Mucosa of stomach (tissue), 1 donor: ENCODE measurements around the gene UNC80.

Experiments
- H3K27me3 ChIP-seq: one replicate; pipeline ENCODE4 v1.7.0; 2013; ENCODE audit warnings: mild to moderate bottlenecking, low read length; ENCODE audit not compliant: control insufficient read depth, insufficient read depth
- H3K36me3 ChIP-seq: one replicate; pipeline ENCODE4 v1.7.0; 2013; ENCODE audit warnings: low read length; ENCODE audit not compliant: control insufficient read depth, insufficient read depth
- H3K4me1 ChIP-seq: one replicate; pipeline ENCODE4 v1.7.0; 2013; ENCODE audit warnings: mild to moderate bottlenecking, low read length; ENCODE audit not compliant: control insufficient read depth, insufficient read depth
- H3K4me3 ChIP-seq: one replicate; pipeline ENCODE4 v1.7.0; 2013; ENCODE audit warnings: low read length
- H3K9ac ChIP-seq: one replicate; pipeline ENCODE4 v1.7.0; 2013; ENCODE audit warnings: mild to moderate bottlenecking, low read length, moderate library complexity
- H3K9me3 ChIP-seq: one replicate; pipeline ENCODE4 v1.7.0; 2013; ENCODE audit warnings: mild to moderate bottlenecking, low read length, moderate library complexity; ENCODE audit not compliant: control insufficient read depth
- donor health status: Pancreatic carcinoma.

UNC80 gene

DNA sequence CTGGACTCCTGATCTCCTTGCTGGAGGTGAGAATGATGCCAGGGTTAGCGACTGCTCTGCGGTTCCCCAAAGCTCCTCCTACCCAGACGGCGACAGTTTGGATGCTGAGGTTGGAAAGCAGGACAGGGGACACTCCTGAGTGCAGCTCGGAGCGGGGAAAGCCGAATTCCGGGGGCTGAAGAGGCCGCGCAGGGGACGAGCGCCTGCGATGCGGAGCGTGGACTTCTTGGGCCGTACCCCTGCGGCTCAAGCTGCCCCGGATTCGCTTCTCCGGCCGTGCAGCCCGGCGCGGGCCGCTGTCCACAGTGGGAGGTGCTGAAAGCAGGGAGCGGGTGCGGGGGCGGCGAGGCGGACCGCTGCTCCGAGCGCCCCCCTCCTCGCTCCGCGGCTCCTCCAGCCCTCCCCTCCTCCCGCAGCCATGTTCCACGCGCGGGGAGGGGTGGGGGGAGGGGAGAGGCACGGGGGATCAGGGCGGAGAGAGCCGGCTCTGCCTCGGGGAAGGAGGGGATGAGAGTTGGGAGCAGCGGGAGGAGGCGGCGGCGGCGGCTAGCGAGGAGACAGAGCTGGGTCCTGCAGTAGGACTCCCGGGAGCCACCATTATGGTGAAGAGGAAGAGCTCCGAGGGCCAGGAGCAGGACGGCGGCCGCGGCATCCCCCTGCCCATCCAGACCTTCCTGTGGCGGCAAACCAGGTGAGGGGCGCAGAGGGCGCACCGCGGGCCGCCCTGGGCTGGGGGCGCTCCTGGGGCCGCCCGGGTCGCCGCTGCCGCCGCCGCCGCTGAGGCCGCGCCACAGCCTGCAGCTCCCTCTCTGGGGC is at the start of gene UNC80:
UNC80 (plus strand) TSS at position 359 of the 816 bp plus-strand sequence; CDS start at position 600, 241 bp downstream.
- Histone ChIP-seq H3K4me3 (no peak within 1 kb of the TSS), H3K27me3 (peaks cover 4% of the 10 kb centered on the region), H3K9ac (no peak within 1 kb of the TSS), H3K4me1 (no peaks in the 10 kb centered on the region), H3K9me3 (no peaks in the 10 kb centered on the region), H3K36me3 (no peaks in the 10 kb centered on the region)

DNA sequence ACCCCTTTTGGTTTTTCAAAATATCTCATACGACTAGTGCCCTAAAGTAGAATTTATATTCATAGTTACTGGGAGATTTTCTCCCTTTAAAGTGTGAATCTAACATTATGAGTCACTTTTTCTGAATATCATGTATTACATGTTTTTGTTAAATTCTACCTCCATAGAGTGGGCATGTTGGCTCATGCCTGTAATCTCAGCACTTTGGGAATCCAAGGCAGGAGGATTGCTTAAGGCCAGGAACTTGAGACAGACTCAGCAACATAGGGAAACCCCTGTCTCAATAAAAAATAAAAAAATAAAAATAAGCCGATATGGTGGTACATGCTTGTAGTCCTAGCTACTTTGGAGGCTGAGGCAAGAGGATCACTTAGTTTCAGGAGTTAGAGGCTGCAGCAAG is 45.3 kb upstream of the UNC80 start:
- no peaks in the 10 kb centered on the region for H3K36me3 ChIP-seq

DNA sequence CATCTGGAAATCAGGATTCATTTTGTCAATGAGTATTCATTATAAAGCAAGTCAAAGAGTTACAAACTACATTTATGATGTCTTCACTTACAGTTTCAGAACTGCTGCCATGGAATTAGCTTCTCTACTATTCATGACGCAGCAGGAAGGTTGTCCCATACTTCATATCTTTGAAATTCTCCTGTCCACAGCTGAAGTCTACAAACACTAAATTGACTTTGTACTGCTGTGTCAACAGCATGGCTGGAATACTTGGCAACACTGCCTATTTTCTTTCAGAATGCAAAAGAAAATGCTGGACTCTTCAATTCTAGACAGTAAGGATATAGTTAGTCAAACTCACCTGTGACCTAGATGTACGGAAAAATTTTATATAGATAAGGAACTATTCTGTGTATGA is 44.6 kb upstream of the UNC80 start:
- no peaks in the 10 kb centered on the region for H3K27me3 ChIP-seq
- no peaks in the 10 kb centered on the region for H3K9me3 ChIP-seq
- H3K4me1 ChIP-seq = no peaks in the 10 kb centered on the region
- no peaks in the 10 kb centered on the region for H3K36me3 ChIP-seq
- H3K4me3 ChIP-seq = no peak overlapping the region
- no peak overlapping the region for H3K9ac ChIP-seq

More for the DNA sequence above, 45.3 kb upstream of the UNC80 start:
- Histone ChIP-seq H3K4me1 (no peaks in the 10 kb centered on the region), H3K27me3 (no peaks in the 10 kb centered on the region), H3K9ac (no peak overlapping the region), H3K4me3 (no peak overlapping the region), H3K9me3 (no peaks in the 10 kb centered on the region)

GRCh38 chr2:209734805-209735204 is 36.8 kb upstream of the UNC80 start:
- no peaks in the 10 kb centered on the region for H3K36me3 ChIP-seq
- H3K9me3 ChIP-seq = no peaks in the 10 kb centered on the region
- H3K9ac ChIP-seq = no peak overlapping the region
- no peak overlapping the region for H3K4me3 ChIP-seq
- no peaks in the 10 kb centered on the region for H3K27me3 ChIP-seq
- no peaks in the 10 kb centered on the region for H3K4me1 ChIP-seq

DNA sequence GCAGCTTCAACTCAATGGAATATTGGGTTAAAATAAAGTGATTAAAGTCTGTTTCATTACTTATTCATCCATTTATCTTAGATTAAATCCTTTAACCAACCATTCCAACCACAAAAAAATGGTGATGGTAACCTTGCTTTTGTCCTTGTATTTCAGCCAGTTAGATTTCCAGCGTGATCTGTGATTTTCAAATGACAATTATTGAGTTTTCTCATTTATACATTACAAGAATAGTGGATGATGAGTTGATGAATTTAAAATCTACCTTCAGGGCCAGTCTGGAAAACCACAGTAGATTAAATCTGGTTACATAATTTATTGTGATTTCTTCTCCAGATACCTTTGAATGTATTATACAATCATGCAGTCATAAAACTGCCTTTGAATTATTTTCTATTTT is 29.7 kb upstream of the UNC80 start:
- Histone ChIP-seq H3K9ac (no peak overlapping the region), H3K4me3 (no peak overlapping the region), H3K4me1 (no peaks in the 10 kb centered on the region), H3K27me3 (no peaks in the 10 kb centered on the region), H3K9me3 (no peaks in the 10 kb centered on the region), H3K36me3 (no peaks in the 10 kb centered on the region)

DNA sequence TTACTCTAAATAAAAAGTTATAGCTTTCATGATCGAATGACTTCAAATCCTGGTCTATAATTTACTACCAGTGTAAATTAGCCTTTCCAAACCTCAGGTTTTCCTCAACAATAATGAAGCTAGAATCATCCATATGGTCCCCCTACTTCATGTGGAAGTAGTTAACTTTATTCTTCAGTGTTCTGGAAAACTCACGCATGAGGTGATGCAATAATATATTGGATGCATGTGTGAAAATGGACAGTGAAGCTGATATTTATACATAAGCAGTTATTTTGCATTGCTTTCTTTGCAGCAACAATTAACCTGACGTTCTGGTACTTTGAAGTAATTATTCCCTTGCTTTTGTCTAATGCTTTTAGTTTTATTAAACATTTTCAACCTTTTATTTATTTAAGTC is 18.6 kb upstream of the UNC80 start:
- no peaks in the 10 kb centered on the region for H3K27me3 ChIP-seq
- no peaks in the 10 kb centered on the region for H3K4me1 ChIP-seq
- no peaks in the 10 kb centered on the region for H3K36me3 ChIP-seq
- H3K9ac ChIP-seq = no peak overlapping the region
- no peaks in the 10 kb centered on the region for H3K9me3 ChIP-seq
- no peak overlapping the region for H3K4me3 ChIP-seq

- H3K9me3 ChIP-seq = no peaks in the 10 kb centered on the region
- H3K9ac ChIP-seq = no peak overlapping the region
- no peaks in the 10 kb centered on the region for H3K4me1 ChIP-seq
- no peak overlapping the region for H3K4me3 ChIP-seq
- H3K36me3 ChIP-seq = no peaks in the 10 kb centered on the region
- no peaks in the 10 kb centered on the region for H3K27me3 ChIP-seq
Measured at GRCh38 chr2:209757163-209757562, 14.5 kb upstream of the UNC80 start.

DNA sequence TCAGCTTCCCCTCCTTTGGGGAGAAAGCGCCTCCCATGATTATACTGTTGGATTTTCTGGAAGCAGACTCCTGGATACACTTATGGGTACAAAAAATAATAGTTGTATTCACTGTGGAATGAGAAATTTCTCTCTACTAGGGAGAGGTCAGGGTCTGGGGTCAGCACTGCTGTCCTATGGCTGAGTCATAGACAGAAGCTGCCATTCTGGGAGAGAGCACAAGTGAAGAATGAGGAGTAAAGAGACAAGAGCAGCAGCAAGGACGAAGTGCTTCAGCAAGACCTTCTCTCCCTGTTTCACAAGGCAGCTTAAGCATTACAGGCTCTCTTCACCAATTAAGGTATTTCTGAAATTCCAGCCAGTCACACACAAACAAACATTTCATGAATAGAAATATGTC is 10.1 kb upstream of the UNC80 start:
- H3K4me1 ChIP-seq = no peaks in the 10 kb centered on the region

GRCh38 chr2:209762563-209762962 is 9.1 kb upstream of the UNC80 start:
- H3K27me3 ChIP-seq = no peaks in the 10 kb centered on the region
- H3K4me3 ChIP-seq = no peak overlapping the region
- H3K4me1 ChIP-seq = no peaks in the 10 kb centered on the region

More for the DNA sequence above, 10.1 kb upstream of the UNC80 start:
- no peak overlapping the region for H3K9ac ChIP-seq
- no peaks in the 10 kb centered on the region for H3K9me3 ChIP-seq
- no peak overlapping the region for H3K4me3 ChIP-seq
- no peaks in the 10 kb centered on the region for H3K27me3 ChIP-seq
- H3K36me3 ChIP-seq = no peaks in the 10 kb centered on the region

DNA sequence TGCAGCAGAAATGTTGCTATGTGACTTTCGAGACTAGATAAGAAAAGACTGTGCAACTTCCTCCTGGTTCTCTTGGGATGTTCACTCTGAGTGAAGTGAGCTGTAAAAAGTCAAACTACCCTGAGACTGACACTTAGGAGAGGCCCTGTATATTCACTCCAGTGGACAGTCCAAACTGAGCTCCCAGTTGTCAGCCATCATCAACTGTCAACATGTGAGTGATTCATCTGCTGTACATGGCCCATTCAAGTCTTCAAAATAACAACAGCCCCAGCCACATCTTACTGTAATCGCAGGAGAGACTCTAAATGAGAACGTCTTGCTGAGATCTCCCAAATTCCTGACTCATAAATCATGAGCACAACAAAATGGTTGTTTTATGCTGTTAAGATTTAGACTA is 8.5 kb upstream of the UNC80 start:
- Histone ChIP-seq H3K36me3 (no peaks in the 10 kb centered on the region), H3K9ac (no peak overlapping the region), H3K4me1 (no peaks in the 10 kb centered on the region), H3K9me3 (no peaks in the 10 kb centered on the region), H3K4me3 (no peak overlapping the region), H3K27me3 (no peaks in the 10 kb centered on the region)

More at GRCh38 chr2:209762563-209762962, 9.1 kb upstream of the UNC80 start:
- Histone ChIP-seq H3K9ac (no peak overlapping the region), H3K36me3 (no peaks in the 10 kb centered on the region), H3K9me3 (no peaks in the 10 kb centered on the region)

DNA sequence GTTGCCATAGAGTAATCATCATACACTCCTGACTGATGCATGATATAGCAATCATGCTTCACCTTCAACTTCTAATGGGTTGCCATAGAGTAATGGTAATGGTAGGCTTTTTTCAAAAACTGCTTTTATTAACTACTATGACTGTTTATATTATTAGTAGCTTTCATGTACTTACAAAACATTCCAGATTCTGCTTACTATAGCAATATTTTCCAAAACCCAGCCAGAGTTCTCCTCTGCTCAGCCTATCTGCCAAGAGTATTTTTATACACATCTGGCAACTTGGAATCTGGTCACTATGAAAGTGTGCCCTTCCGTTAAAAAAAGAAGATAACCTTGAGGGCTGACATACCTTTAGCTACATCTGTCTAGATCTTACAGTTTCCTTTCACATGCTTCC is 5.0 kb upstream of the UNC80 start:
- Histone ChIP-seq H3K9ac (no peak overlapping the region), H3K9me3 (no peaks in the 10 kb centered on the region), H3K4me1 (no peaks in the 10 kb centered on the region), H3K36me3 (no peaks in the 10 kb centered on the region), H3K27me3 (peaks cover 4% of the 10 kb centered on the region), H3K4me3 (no peak overlapping the region)

- no peaks in the 10 kb centered on the region for H3K4me1 ChIP-seq
- H3K9me3 ChIP-seq = no peaks in the 10 kb centered on the region
- no peaks in the 10 kb centered on the region for H3K36me3 ChIP-seq
- H3K4me3 ChIP-seq = no peak overlapping the region
- H3K9ac ChIP-seq = no peak overlapping the region
- H3K27me3 ChIP-seq = peaks cover 4% of the 10 kb centered on the region
Measured at GRCh38 chr2:209767316-209767715, 4.3 kb upstream of the UNC80 start.
